ENCODE results near the gene DYRK1A.
A peak's percentile ranks its signal among the peaks of the same experiment; 100 is the strongest.
"Not testable (repeated sequence)": the region's sequence is repeated elsewhere in the genome, so short reads cannot be mapped to it uniquely, and the experiment has no call there.

Gene DYRK1A

DNA sequence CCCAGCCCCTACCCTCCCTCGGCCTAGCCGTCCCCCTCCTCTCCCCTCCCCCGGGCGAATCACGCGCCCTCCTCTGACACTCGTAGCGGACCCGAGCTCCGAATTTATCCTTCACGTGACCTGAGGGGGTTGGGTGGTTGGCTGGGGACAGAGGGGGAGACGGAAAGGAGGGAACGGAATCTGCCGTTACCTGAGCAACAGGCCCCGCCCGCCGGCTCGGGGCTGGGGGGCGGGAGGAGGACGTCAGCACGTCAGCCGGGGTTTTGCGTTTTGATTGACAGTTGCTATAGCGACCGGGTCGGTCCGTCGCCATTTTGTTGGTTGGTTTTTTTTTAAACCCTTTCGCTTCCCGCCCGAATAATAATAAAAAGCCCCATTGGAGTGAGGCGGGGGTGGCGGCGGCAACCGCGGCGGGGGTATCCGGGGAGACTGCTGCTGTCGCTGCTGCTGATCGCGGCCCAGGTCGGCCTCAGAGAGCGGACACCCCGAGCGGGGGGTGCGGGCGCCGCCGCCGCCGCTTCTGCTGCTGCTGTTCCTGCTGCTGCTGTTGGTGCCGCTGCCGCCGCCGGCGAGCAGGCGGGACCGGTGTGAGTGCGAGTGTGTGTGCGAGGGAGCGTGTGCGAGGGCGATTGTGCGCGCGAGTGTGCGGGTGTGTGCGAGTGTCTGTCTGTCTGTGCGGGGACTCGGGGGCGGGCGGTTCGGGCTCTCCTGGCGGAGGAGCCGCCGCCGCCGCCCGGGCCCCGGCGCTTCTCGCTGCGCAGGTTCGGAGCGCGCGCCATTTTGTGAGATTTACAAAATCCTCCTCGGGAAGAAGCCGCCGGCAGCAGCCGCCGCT is at the start of gene DYRK1A:
Gene DYRK1A, plus strand, starts transcription at position 292 of the 835 bp plus-strand sequence. CDS start 53,602 bp downstream, outside the sequence.
- DNase-seq (ENCODE audit: low read depth), result peak; percentile 99

DNA sequence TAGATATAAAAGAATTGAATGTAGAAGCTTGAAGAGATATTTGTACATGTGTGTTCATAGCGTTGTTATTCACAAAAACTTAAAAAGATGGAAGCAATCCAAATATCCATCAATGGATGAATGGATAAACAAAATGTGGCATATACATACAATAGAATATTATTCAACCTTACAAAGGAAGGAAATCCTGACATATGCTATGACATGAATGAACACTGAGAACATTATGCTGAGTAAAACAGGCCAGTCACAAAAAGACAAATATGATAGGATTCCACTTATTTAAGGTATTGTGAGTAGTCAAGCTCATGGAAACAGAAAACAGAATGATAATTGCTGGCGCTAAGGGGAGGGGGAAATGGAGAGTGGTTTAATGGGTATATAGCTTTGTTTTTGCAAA is 47.0 kb upstream of the DYRK1A start:
- no peak for DNase-seq (ENCODE audit: low read depth)

DNA sequence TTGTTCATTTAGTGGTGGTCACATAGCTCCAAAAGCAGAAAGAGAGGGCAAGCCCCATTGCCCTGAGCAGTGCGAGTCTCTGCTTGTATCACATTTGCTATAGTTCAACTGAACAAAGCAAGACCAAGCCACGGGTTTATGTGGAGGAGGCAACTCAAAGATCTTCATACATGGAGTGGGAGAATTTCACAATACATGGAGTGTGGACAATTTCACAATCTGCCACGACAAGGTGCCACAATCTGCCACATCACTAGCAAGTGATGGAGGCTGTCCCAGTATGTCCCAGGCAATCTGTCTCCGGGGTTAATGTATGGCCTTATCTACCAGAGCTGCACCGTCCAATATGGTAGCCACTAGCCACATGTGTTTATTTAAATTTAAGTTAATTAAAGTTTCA is 44.5 kb upstream of the DYRK1A start:
- no peak for DNase-seq (ENCODE audit: low read depth)

DNA sequence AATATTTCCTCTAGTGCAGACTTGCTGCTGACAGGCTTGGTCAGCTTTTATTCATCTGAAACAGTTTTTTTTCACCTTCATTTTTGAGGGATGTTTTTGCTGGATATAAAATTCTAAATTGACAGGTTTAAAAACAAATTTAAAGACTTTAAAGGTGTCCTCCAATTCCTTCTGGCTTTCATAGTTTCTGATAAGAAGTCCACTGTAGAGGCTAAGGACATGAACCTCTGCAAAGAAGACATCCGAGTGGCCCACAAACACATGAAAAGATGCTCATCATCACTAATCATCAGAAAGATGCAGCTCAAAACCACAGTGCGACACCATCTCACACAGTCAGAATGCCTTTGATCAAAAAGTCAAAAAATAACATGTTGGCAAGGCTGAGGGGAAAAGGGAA is 42.0 kb upstream of the DYRK1A start:
- DNase-seq (ENCODE audit: low read depth), result no peak

DNA sequence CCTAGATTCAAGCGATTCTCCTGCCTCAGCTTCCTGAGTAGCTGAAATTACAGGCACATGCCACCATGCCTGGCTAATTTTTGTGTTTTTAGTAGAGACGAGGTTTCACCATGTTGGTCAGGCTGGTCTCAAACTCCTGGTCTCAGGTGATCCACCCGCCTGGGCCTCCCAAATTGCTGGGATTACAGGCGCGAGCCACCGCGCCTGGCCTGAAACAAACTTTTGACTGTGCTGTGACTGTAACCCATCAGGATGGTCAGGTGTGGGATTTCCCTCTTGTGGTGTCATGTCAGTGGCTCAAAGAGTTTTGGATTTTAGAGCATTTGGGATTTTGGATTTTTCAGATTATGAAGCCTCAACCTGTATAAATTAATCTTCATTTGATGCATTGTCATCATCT is 38.4 kb upstream of the DYRK1A start:
- not testable (repeated sequence) for DNase-seq (ENCODE audit: low read depth)

DNA sequence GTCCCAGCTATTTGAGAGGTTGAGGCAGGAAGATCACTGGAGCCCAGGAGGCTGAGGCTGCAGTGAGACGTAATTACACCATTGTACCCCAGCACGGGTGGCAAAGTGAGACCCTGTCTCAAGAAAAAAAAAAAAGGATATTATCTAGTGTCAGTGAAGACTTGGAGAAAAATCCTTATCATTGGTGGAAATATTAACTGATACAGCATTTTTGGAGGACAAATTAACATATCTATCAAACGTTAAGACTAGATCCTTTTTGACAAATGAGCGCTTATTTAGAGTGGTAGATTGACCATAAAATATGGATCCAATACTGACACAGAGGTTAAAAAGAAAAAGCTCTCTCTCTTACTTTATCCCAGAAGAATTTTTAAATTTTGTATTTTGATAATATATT is 35.2 kb upstream of the DYRK1A start:
- no peak for DNase-seq (ENCODE audit: low read depth)

DNA sequence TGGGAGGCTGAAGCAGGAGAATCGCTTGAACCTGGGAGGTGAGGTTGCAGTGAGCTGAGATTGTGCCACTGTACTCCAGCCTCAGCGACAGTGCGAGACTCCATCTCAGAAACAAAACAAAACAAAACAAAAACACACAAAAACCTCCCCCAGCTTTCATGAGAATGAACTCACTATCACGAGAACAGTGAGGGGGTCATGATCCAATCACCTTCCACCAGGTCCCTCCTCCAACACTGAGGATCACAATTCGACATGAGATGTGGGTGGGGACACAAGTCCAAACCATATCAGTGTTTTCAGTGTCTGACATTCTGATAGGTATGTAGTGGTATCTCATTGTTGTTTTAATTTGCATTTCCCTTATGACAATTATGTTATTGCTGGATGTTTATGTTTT is 31.5 kb upstream of the DYRK1A start:
- DNase-seq (ENCODE audit: low read depth), result no peak

DNA sequence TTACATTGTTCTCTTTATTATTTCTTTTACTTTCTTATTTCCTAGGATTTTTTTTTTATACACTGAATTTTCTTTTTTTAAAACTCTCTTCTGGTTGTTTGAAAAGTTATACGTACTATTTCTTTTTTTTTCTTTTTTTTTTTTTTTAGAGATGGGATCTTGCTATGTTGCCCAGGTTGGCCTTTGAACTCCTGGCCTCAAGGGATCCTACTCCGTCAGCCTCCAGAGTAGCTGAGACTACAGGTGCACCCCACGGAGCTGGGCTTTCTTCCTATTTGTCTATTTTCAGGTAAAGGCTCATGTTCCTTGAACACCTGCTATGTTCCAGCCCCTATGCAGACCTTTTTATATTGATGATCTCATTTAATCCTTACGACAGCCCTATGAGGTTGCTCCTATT is 29.4 kb upstream of the DYRK1A start:
- DNase-seq (ENCODE audit: low read depth), result no peak

DNA sequence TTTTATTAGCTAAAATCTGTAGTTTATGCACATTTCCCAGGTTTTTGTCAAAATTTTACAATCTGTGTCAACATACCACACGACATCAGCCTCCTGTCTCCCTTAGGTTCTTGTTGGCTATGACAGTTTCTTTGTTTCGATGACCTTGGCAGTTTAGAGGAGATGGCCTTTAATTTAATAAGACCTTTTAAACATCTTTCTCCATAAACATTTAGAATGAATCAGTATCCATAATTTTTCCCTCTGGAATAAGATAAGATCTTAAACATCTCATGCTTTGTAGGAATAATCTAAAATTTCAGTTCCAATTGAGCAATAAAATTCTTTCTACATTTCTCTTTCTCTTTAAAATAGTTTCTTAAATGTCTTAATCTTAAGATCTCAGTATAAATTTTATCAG is 28.7 kb upstream of the DYRK1A start:
- peak; percentile 81 for DNase-seq (ENCODE audit: low read depth)

DNA sequence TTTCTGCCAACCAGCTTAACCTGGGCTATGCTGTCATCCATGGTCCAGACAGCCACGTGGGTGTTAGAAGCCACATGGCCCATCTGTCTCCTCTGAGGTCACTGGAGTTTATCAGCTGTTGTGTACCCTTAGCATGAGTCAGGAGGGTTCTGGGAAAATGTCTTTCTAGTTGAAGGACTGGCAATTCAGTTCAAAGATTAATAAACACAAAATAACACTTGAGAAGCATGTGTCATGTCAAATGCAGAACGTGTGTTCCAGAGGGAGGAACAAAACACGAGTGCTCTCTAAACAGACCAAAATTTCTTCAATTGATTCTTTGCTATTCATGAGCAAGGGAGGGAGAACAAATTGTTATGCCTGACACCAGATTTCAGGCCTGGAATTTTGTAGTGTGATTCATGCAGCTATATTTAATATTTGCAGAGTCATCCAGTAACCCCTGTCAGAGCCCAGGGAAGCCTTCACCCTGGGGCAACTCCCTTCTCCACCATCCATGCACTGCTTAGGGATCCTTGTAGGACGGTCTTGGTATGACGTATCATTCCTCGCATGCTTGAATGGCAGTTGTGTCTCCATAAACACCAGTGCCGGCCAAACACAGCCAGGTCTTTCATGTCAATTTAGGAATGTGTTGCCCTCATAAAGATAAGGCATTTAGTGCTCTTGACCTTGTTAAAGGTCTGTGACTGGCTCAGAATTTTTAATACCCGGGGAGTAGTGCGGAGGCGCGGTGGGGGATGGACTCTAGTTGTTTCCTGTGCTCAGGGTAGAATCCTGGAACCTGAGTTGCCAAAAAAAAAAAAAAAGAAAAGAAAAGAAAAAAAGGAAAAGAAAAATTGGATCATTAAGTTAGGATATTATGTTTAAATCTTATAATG is 27.7 kb upstream of the DYRK1A start:
- peak; percentile 100 for DNase-seq (ENCODE audit: low read depth)

DNA sequence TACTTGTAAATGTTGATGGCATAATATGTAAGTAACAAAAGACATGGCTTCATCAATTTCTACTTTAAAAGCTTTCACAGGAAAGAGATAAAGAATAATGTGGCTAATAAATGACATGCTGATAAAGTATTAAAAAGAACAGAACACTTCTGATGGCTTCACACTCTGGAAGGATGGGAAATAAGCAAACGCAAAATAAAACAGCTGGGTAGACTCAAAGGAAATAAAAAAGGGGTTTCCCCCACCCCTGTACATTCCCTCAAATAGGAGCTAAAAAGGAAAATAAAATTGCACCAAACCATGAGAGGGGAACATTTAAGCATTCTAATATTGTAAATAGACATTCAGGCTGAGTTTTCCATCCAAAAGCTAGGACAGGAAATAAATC is 27.0 kb upstream of the DYRK1A start:
- no peak for DNase-seq (ENCODE audit: low read depth)

DNA sequence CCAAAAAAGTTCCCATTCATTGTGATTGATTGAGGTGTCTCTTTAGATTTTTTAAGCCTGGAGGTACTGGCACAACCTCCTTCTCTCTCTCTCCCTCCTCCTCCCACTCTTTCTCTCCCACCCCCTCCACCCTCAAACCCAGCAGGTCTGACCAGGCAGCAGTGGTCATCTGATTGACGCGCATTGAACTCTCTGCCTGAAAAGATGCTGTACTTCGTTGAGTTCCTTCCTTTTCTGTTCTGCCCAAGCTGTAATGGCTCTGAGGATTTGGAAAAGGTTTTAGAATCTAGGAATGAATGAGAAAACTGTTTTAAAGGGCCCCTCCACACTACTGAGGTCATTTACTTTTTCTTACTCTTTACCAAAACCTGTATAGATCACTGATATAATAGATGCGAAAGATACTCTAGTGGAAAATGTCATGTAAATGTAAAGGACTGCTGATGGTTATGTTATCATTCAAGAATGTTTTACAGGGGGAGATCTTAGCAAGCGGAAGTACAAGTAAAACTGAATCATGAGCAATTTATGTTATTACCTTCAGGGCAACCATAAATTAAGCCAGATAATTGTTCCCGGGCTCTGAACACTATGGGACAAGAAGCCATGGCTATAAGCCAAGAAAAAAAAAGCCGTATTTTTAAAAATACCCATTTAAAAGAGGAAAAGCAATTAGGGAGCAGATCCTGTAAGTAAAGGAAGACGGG is 25.2 kb upstream of the DYRK1A start:
- peak; percentile 92 for DNase-seq (ENCODE audit: low read depth)

DNA sequence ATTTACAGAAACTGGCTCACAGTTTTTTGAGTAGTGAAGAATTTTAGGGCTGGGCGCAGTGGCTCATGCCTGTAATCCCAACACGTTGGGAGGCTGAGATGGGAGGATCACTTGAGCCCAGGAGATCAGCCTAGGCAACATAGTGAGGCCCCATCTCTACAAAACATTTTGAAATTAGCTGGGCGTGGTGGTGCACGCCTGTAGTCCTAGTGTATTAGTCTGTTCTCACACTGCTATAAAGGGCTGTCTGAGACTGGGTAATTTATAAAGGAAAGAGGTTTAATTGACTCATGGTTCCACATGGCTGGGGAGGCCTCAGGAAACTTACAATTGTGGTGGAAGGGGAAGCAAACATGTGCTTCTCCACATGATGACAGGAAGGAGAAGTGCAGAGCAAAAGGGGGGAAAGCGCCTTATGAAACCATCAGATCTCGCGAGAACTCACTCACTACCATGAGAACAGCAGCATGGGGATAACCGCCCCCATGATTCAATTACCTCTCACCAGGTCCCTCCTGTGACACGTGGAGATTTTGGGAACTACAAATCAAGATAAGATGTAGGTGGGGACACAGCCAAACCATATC is 24.4 kb upstream of the DYRK1A start:
- DNase-seq (ENCODE audit: low read depth), result no peak

DNA sequence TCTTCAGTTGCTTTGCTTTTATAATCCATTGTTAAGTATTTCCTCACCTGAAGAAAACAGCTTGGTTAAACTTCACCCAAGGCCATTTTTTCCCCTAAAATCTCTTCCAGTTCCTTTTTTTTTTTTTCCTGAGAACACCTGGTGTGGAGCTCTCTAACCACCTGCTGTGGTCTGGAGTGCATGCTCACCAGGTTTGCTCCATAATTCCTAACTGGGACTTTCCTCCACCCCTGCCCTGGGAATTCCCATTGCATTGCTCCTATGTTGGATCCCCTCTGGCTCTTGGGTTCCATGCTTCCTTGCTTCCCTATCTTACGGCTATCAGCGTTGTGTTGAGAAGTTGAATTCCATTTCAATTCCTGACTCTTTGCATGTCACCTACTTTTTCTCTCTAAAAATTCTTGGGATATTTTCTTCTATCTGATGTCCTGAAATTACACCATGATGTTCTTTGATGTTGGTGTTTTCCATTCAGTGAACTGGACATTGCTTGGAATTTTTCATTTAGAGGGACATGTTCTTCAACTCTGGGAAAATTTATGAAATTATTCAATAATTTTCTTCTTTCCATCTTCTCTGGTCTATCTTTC is 19.6 kb upstream of the DYRK1A start:
- no peak for DNase-seq (ENCODE audit: low read depth)

DNA sequence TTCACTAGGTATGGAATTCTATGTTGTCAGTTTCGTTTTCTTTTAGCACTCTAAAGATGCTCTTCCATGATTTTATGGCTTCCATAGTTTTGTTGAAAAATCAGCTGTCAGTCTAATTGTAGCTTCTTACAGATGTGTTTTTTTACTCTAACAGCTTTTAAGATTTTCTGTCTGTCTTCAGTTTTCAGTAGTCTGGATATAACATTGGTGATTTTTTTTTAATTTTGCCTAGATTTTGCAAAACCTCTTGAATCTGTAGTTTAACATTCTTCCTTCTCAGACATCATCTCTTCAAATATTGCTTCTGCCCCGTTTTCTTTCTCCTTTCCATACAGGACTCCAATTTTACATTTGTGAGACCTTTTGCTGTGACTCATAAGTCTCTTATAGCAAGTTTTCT is 17.9 kb upstream of the DYRK1A start:
- DNase-seq (ENCODE audit: low read depth), result peak; percentile 30

DNA sequence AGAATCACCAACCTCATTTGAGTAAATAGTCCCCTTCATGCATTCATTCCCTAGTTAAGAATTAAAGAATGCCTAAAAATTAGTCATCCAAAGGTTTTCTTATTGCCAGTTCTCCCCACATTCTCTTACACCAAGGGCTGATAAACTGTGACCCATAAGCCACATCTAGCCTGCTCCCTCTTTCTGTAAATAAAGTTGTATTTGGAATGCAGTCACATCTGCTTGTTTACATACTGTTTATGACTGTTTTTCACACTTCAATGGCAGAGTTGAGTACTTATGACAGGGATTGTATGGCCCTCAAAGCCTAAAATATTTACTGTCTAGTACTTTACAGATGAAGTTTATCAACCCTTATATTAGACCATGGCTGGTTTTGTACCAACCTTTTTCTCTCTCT is 16.1 kb upstream of the DYRK1A start:
- DNase-seq (ENCODE audit: low read depth), result no peak

DNA sequence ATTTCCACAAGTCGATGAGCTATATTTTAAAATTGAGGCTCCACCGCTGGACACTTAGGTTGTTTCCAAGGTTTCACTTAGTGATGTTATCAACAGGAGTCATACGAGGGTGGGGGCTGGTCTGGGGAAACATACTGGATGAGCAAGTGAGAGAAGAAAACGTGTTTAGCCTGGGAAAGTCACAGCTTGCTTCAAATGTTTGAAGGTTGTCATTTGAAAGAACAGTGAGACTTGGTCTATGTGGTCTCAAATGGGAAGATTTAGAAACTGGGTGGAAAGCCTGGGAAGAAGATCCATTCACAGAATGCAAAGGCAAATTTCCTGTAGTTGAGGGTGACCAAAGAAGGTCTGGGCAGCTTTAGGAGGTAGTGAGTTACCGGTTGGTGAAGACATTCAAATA is 9.9 kb upstream of the DYRK1A start:
- no peak for DNase-seq (ENCODE audit: low read depth)

DNA sequence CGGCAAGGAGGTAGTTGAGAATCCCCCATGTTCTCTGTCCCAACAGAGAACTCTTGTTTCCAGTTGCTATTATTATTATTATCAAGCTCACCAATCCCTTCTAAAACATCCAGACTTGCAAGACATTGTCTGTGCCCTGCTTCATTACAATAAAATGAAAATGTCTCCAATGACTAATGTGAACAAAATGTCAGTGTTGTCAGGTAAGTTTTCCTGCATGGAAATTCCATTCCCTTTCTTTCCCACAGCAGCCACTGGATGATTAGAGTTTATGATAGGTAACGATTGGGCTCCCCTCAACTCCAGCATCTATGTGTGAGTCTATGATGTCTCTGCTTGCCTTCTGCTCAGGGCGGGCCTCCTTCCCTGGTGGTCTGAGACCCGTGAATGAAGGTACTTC is 8.9 kb upstream of the DYRK1A start:
- DNase-seq (ENCODE audit: low read depth), result no peak

DNA sequence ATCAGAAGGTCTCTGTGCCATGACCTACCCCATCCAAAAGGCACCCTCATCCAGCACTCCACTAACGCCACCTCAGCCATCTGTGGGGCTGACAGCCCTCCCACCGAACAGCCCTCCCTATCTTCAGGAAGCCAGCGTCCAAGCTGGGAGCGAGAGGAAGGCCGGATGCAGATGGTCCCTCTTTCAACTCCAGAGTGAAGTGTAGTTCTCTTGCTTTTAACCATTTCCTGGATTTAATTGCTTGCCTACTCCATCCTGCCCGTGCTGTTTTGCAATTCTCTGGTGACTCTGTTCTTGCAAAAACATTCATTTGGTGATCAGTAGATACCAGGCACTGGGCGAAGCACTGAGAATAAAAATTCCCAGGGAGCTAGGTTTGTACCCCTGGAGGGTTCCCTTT is 8.2 kb upstream of the DYRK1A start:
- peak; percentile 75 for DNase-seq (ENCODE audit: low read depth)

DNA sequence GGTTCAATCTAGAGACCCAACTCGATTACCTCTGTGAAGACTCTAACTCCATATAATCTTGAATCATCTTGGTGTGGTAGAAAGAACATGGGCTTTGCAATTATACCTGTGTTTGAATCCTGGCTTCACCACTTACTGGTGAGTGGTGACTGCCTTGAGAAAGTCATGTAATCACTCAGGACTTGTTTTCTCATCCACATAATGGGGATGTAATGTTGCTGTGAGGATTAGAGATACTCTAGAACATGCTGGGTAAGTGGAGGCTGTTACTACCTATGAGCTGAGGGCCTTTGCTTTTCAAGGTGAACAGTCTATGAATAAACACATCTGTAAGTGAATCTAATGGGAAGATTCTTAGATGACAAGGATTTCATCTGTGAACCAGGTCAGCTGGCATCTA is 2.6 kb upstream of the DYRK1A start:
- DNase-seq (ENCODE audit: low read depth), result no peak

DNA sequence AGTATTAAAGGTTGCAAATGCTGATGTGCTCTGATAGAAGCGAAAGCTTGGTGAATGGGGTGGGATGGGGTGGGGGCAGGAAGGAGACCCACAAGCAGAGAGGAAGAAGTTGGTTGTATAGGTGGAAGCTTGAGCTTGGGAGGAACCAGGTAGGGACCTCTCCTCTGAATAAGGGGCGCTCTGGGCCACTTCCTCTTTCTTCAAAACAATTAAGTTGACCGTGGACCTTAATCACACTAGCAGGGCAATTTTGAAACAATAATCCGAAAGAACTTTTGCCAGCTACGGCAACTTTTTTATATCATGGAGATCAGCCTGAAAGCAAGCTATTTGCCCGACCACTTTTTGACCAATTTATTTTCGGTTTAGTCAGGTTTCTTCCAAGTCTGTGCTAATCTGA is 1.9 kb upstream of the DYRK1A start:
- DNase-seq (ENCODE audit: low read depth), result no peak

Measured in EH (cell line).